ENCODE data around the gene SDS.

Gene SDS

DNA sequence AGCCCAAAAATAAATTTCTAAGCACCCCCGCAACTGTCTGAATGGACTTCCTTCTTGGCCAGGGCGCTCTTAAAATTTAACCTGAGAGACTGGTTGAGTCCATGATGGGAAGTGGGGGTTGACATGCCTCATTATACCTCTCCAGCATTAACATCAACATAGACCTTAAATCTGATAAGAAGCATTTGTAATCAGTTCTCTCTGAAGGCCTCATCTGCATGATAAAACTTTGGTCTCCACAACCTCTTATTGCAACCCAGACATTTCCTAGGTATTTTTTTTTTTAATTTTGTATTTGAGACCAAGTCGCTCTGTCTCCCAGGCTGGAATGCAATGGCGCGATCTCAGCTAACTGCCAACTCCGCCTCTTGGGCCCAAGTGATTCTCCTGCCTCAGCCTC, 58.4 kb downstream of the SDS start:
- DNase-seq = no peak
